Measurements from ENCODE around the gene LRP1.

The LRP1 gene

GRCh38 chr12:57145460-57146059 lies 17.3 kb downstream of the LRP1 start:
- Histone ChIP-seq H3K27me3 (ENCODE audit: control insufficient read depth, insufficient read depth, low read length) (no peaks in the 10 kb centered on the region), H3K9ac (ENCODE audit: low read depth, low read length) (no peak overlapping the region), H3K4me2 (ENCODE audit: low read length) (no peak overlapping the region), H3K36me3 (ENCODE audit: insufficient read depth, low read length) (peaks cover 88% of the 10 kb centered on the region), H3K4me1 (ENCODE audit: control insufficient read depth, insufficient read depth, low read length) (peaks cover 75% of the 10 kb centered on the region), H3K9me3 (replicated peaks; ENCODE audit: low read length) (no peaks in the 10 kb centered on the region), H3K4me3 (ENCODE audit: low read length) (no peak overlapping the region)

- Histone ChIP-seq H3K9me3 (replicated peaks; ENCODE audit: low read length) (no peaks in the 10 kb centered on the region), H3K36me3 (ENCODE audit: insufficient read depth, low read length) (peaks cover 90% of the 10 kb centered on the region), H3K9ac (ENCODE audit: low read depth, low read length) (no peak overlapping the region), H3K4me3 (ENCODE audit: low read length) (no peak overlapping the region), H3K4me1 (ENCODE audit: control insufficient read depth, insufficient read depth, low read length) (peaks cover 77% of the 10 kb centered on the region), H3K4me2 (ENCODE audit: low read length) (no peak overlapping the region), H3K27me3 (ENCODE audit: control insufficient read depth, insufficient read depth, low read length) (no peaks in the 10 kb centered on the region)
Observed at GRCh38 chr12:57146092-57146491, 17.8 kb downstream of the LRP1 start.

- peaks cover 77% of the 10 kb centered on the region for H3K4me1 ChIP-seq (ENCODE audit: control insufficient read depth, insufficient read depth, low read length)
Observed at GRCh38 chr12:57146961-57147944, 19.0 kb downstream of the LRP1 start, which contains the start of gene LRP1-AS. LRP1-AS (minus strand) TSS chr12:57147619.

GRCh38 chr12:57148469-57149244 lies 20.4 kb downstream of the LRP1 start:
- Histone ChIP-seq H3K36me3 (ENCODE audit: insufficient read depth, low read length) (peaks cover 87% of the 10 kb centered on the region), H3K9ac (ENCODE audit: low read depth, low read length) (peak overlapping the region; percentile 31), H3K4me3 (ENCODE audit: low read length) (peak overlapping the region; percentile 10), H3K4me1 (ENCODE audit: control insufficient read depth, insufficient read depth, low read length) (peaks cover 87% of the 10 kb centered on the region), H3K4me2 (ENCODE audit: low read length) (peak overlapping the region; percentile 67), H3K9me3 (replicated peaks; ENCODE audit: low read length) (no peaks in the 10 kb centered on the region), H3K27me3 (ENCODE audit: control insufficient read depth, insufficient read depth, low read length) (no peaks in the 10 kb centered on the region)

More at GRCh38 chr12:57146961-57147944, 19.0 kb downstream of the LRP1 start, which contains the start of gene LRP1-AS:
- H3K27me3 ChIP-seq (ENCODE audit: control insufficient read depth, insufficient read depth, low read length): no peaks in the 10 kb centered on the region
- H3K9ac ChIP-seq (ENCODE audit: low read depth, low read length): peak within 1 kb of the TSS; percentile 18
- H3K36me3 ChIP-seq (ENCODE audit: insufficient read depth, low read length): peaks cover 88% of the 10 kb centered on the region
- peak within 1 kb of the TSS; percentile 67 for H3K4me2 ChIP-seq (ENCODE audit: low read length)
- peak within 1 kb of the TSS; percentile 2 for H3K4me3 ChIP-seq (ENCODE audit: low read length)
- H3K9me3 ChIP-seq (replicated peaks; ENCODE audit: low read length): no peaks in the 10 kb centered on the region

- Histone ChIP-seq H3K4me1 (ENCODE audit: control insufficient read depth, insufficient read depth, low read length) (peaks cover 89% of the 10 kb centered on the region), H3K36me3 (ENCODE audit: insufficient read depth, low read length) (peaks cover 89% of the 10 kb centered on the region), H3K27me3 (ENCODE audit: control insufficient read depth, insufficient read depth, low read length) (no peaks in the 10 kb centered on the region), H3K4me3 (ENCODE audit: low read length) (peak overlapping the region; percentile 10), H3K9me3 (replicated peaks; ENCODE audit: low read length) (no peaks in the 10 kb centered on the region), H3K9ac (ENCODE audit: low read depth, low read length) (peak overlapping the region; percentile 31), H3K4me2 (ENCODE audit: low read length) (peak overlapping the region; percentile 67)
Observed at GRCh38 chr12:57149245-57149900, 21.1 kb downstream of the LRP1 start.

- Histone ChIP-seq H3K36me3 (ENCODE audit: insufficient read depth, low read length) (peaks cover 89% of the 10 kb centered on the region), H3K4me1 (ENCODE audit: control insufficient read depth, insufficient read depth, low read length) (peaks cover 82% of the 10 kb centered on the region), H3K27me3 (ENCODE audit: control insufficient read depth, insufficient read depth, low read length) (no peaks in the 10 kb centered on the region), H3K9ac (ENCODE audit: low read depth, low read length) (no peak overlapping the region), H3K4me3 (ENCODE audit: low read length) (no peak overlapping the region), H3K9me3 (replicated peaks; ENCODE audit: low read length) (no peaks in the 10 kb centered on the region), H3K4me2 (ENCODE audit: low read length) (no peak overlapping the region)
Observed at GRCh38 chr12:57150400-57151000, 22.2 kb downstream of the LRP1 start.

GRCh38 chr12:57151741-57152630 lies 23.7 kb downstream of the LRP1 start:
- Histone ChIP-seq H3K9me3 (replicated peaks; ENCODE audit: low read length) (no peaks in the 10 kb centered on the region), H3K27me3 (ENCODE audit: control insufficient read depth, insufficient read depth, low read length) (no peaks in the 10 kb centered on the region), H3K4me2 (ENCODE audit: low read length) (peak overlapping the region; percentile 66), H3K4me1 (ENCODE audit: control insufficient read depth, insufficient read depth, low read length) (peaks cover 67% of the 10 kb centered on the region), H3K9ac (ENCODE audit: low read depth, low read length) (peak overlapping the region; percentile 73), H3K4me3 (ENCODE audit: low read length) (peak overlapping the region; percentile 43), H3K36me3 (ENCODE audit: insufficient read depth, low read length) (peaks cover 89% of the 10 kb centered on the region)

- peak overlapping the region; percentile 73 for H3K9ac ChIP-seq (ENCODE audit: low read depth, low read length)
- no peaks in the 10 kb centered on the region for H3K9me3 ChIP-seq (replicated peaks; ENCODE audit: low read length)
- H3K27me3 ChIP-seq (ENCODE audit: control insufficient read depth, insufficient read depth, low read length): no peaks in the 10 kb centered on the region
- H3K4me2 ChIP-seq (ENCODE audit: low read length): peak overlapping the region; percentile 66
- H3K4me1 ChIP-seq (ENCODE audit: control insufficient read depth, insufficient read depth, low read length): peaks cover 61% of the 10 kb centered on the region
- peaks cover 89% of the 10 kb centered on the region for H3K36me3 ChIP-seq (ENCODE audit: insufficient read depth, low read length)
- H3K4me3 ChIP-seq (ENCODE audit: low read length): peak overlapping the region; percentile 37
Observed at GRCh38 chr12:57152639-57153038, 24.4 kb downstream of the LRP1 start.

GRCh38 chr12:57153415-57153997 lies 25.2 kb downstream of the LRP1 start:
- Histone ChIP-seq H3K4me2 (ENCODE audit: low read length) (peak overlapping the region; percentile 66), H3K9ac (ENCODE audit: low read depth, low read length) (peak overlapping the region; percentile 73), H3K9me3 (replicated peaks; ENCODE audit: low read length) (no peaks in the 10 kb centered on the region), H3K4me1 (ENCODE audit: control insufficient read depth, insufficient read depth, low read length) (peaks cover 52% of the 10 kb centered on the region), H3K4me3 (ENCODE audit: low read length) (no peak overlapping the region), H3K36me3 (ENCODE audit: insufficient read depth, low read length) (peaks cover 89% of the 10 kb centered on the region), H3K27me3 (ENCODE audit: control insufficient read depth, insufficient read depth, low read length) (no peaks in the 10 kb centered on the region)

All from skeletal muscle satellite cell (primary cell).